ENCODE data around the gene TNFRSF1B.
"Not testable (repeated sequence)": the region's sequence is repeated elsewhere in the genome, so short reads cannot be mapped to it uniquely, and the experiment has no call there.

Gene TNFRSF1B

GRCh38 chr1:12194666-12195216 is 27.9 kb downstream of the TNFRSF1B start:
- DNase-seq = no peak

- no peak for DNase-seq
Measured at GRCh38 chr1:12195416-12195815, 28.6 kb downstream of the TNFRSF1B start.

- DNase-seq = no peak
Measured at GRCh38 chr1:12196641-12197482, 30.1 kb downstream of the TNFRSF1B start.

GRCh38 chr1:12197483-12197880 is 30.7 kb downstream of the TNFRSF1B start:
- DNase-seq = no peak

- DNase-seq = no peak
Measured at GRCh38 chr1:12200208-12200607, 33.4 kb downstream of the TNFRSF1B start.

GRCh38 chr1:12201352-12202189 is 34.8 kb downstream of the TNFRSF1B start:
- no peak for DNase-seq

GRCh38 chr1:12202190-12202497 is 35.4 kb downstream of the TNFRSF1B start:
- DNase-seq = no peak

- no peak for DNase-seq
Measured at GRCh38 chr1:12202577-12202976, 35.8 kb downstream of the TNFRSF1B start.

GRCh38 chr1:12203216-12204007 is 36.6 kb downstream of the TNFRSF1B start:
- no peak for DNase-seq

GRCh38 chr1:12204140-12204539 is 37.3 kb downstream of the TNFRSF1B start:
- DNase-seq = peak; percentile 68

GRCh38 chr1:12204754-12205658 is 38.2 kb downstream of the TNFRSF1B start:
- no peak for DNase-seq

- DNase-seq = no peak
Measured at GRCh38 chr1:12206238-12206637, 39.4 kb downstream of the TNFRSF1B start.

- no peak for DNase-seq
Measured at GRCh38 chr1:12206792-12207424, 40.1 kb downstream of the TNFRSF1B start.

GRCh38 chr1:12208271-12208670 is 41.5 kb downstream of the TNFRSF1B start:
- DNase-seq = no peak

- DNase-seq = peak; percentile 86
Measured at GRCh38 chr1:12208764-12209494, 42.1 kb downstream of the TNFRSF1B start.

GRCh38 chr1:12209495-12209832 is 42.7 kb downstream of the TNFRSF1B start:
- no peak for DNase-seq

GRCh38 chr1:12215118-12215961 is 48.5 kb downstream of the TNFRSF1B start:
- DNase-seq = no peak

GRCh38 chr1:12219800-12220199 is 53.0 kb downstream of the TNFRSF1B start:
- DNase-seq = no peak

- no peak for DNase-seq
Measured at GRCh38 chr1:12220890-12221289, 54.1 kb downstream of the TNFRSF1B start.

GRCh38 chr1:12222700-12223099 is 55.9 kb downstream of the TNFRSF1B start:
- not testable (repeated sequence) for DNase-seq

Measured in stimulated activated CD4-positive, alpha-beta T cell treated with anti-CD3 and anti-CD28 coated beads, Interleukin-1b, Interleukin-23, amount 100 ng/mL, for 48 hours (primary cell).